A673 (cell line): ENCODE measurements around the gene LRBA. TPM values are rescaled to one million over a fixed set of nuclear protein-coding genes. Genes with fewer than 3 reads are reported as not detected.

Experiments
- BruUV-seq: library from RNA; stranded (reverse); fragments of 400-500 nt; replicated peaks from 2 replicates; lab custom pipeline; 2021; lab: Mats Ljungman, UMichigan
- CTCF ChIA-PET: fragments of 300-600 bp; sonication (Branson Sonifier 250); formaldehyde crosslinking; loops from one replicate; lab custom pipeline; 2022; ENCODE audit warnings: antibody characterized with exemption; lab: Charles Lee
- POLR2A ChIA-PET: fragments of 300-600 bp; sonication (Branson Sonifier 250); formaldehyde crosslinking; loops from one replicate; lab custom pipeline; 2022; ENCODE audit warnings: antibody characterized with exemption; ENCODE audit not compliant: low non-redundant PET; lab: Charles Lee
- DNase-seq: peaks from one replicate; pipeline ENCODE4 v3.0.0-alpha.2; 2015; ENCODE audit warnings: low spot score
- H3K27ac ChIP-seq: fragments of 200-600 bp; sonication (generic); 2 replicates; pipeline ENCODE4 v1.5.1; 2016; ENCODE audit warnings: mixed run types, low read depth, mild to moderate bottlenecking, mixed read lengths, antibody characterized with exemption, low read length; ENCODE audit not compliant: poor library complexity, severe bottlenecking
- H3K27me3 ChIP-seq: fragments of 200-600 bp; sonication (generic); replicated peaks from 2 replicates; pipeline ENCODE4 v1.6.1; 2017; ENCODE audit warnings: mixed run types, low read depth, mild to moderate bottlenecking, mixed read lengths, antibody characterized with exemption, low read length; ENCODE audit not compliant: insufficient read depth, poor library complexity
- H3K36me3 ChIP-seq: fragments of 200-600 bp; sonication (generic); 2 replicates; pipeline ENCODE4 v1.6.1; 2016; ENCODE audit warnings: mixed run types, mild to moderate bottlenecking, mixed read lengths, antibody characterized with exemption, low read length; ENCODE audit not compliant: insufficient read depth, poor library complexity, severe bottlenecking
- H3K4me1 ChIP-seq: fragments of 200-600 bp; sonication (generic); 2 replicates; pipeline ENCODE4 v1.6.1; 2017; ENCODE audit warnings: mixed run types, mild to moderate bottlenecking, mixed read lengths, antibody characterized with exemption, low read length; ENCODE audit not compliant: insufficient read depth, poor library complexity, severe bottlenecking
- H3K4me3 ChIP-seq: fragments of 200-600 bp; sonication (generic); 2 replicates; pipeline ENCODE4 v1.5.1; 2016; ENCODE audit warnings: low read depth, mixed run types, mild to moderate bottlenecking, mixed read lengths, low read length; ENCODE audit not compliant: poor library complexity, severe bottlenecking
- H3K9me3 ChIP-seq: fragments of 200-600 bp; sonication (generic); 2 replicates; pipeline ENCODE4 v1.6.1; 2016; ENCODE audit warnings: mixed run types, low read depth, mild to moderate bottlenecking, mixed read lengths, antibody characterized with exemption, low read length; ENCODE audit not compliant: poor library complexity, severe bottlenecking
- CTCF ChIP-seq: fragments of 300-800, 200-600 bp; sonication (generic); conservative IDR thresholded peaks from 2 replicates; pipeline ENCODE4 v1.5.1; 2017; ENCODE audit warnings: low read depth, mild to moderate bottlenecking, antibody characterized with exemption, low read length, moderate library complexity, mixed read lengths
- EZH2 ChIP-seq: fragments of 200-600 bp; sonication (generic); IDR thresholded peaks from 2 replicates; pipeline ENCODE4 v1.6.1; 2017; ENCODE audit warnings: borderline replicate concordance, low read depth, mild to moderate bottlenecking, mixed read lengths, antibody characterized with exemption, low read length; ENCODE audit not compliant: poor library complexity, severe bottlenecking
- intact Hi-C: fragments of 100-400 bp; cut with micrococcal nuclease; formaldehyde crosslinking; loops from one replicate; pipeline ENCODE4 v1.10.0; 2022; ENCODE audit not compliant: unreplicated experiment
- total RNA-seq: library from RNA; stranded (reverse); gene quantifications from 2 replicates; pipeline ENCODE4 v1.2.3, GENCODE V29; 2021

The LRBA gene
- total RNA-seq, 1 experiment from 2014 or later, result 35.7 TPM

DNA sequence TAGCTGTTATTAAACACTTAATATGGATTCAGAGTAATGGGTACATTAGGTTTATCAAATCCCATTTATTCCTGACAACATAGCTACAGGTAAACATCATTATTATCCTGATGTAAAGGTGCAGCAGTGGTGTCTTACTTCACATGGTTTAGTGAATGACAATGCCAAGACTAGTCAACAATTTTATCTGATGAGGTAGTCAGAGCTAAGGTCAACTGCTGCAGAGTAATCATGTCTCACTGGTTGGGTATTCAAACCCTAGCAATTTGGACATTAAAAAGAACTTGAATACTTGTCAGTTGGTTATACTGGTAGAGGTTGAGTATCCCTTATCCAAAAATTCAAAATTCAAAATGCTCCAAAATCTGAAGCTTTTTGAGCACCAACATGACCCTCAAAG lies 315.5 kb downstream of the LRBA start:
- BruUV-seq, result no TSS peak
- intact Hi-C loops, result no loop called here
- TF ChIP-seq CTCF (no peak), EZH2 (no peak)
- no peak for DNase-seq
- H3K4me3 ChIP-seq, result no peak overlapping the region
- H3K36me3 ChIP-seq, result no peaks in the 10 kb centered on the region
- no peaks in the 10 kb centered on the region for H3K27me3 ChIP-seq
- H3K9me3 ChIP-seq, result no peaks in the 10 kb centered on the region
- H3K4me1 ChIP-seq, result no peaks in the 10 kb centered on the region
- ChIA-PET POLR2A (no interaction called here), CTCF (no interaction called here)
- H3K27ac ChIP-seq, result no peak overlapping the region

GRCh38 chr4:150695162-150695561 lies 319.9 kb downstream of the LRBA start:
- Histone ChIP-seq H3K36me3 (no peaks in the 10 kb centered on the region), H3K9me3 (no peaks in the 10 kb centered on the region), H3K27ac (no peak overlapping the region), H3K27me3 (no peaks in the 10 kb centered on the region), H3K4me1 (no peaks in the 10 kb centered on the region), H3K4me3 (no peak overlapping the region)
- intact Hi-C loops, result no loop called here
- BruUV-seq, result no TSS peak
- ChIA-PET POLR2A (no interaction called here), CTCF (no interaction called here)
- TF ChIP-seq EZH2 (no peak), CTCF (no peak)
- DNase-seq, result no peak

DNA sequence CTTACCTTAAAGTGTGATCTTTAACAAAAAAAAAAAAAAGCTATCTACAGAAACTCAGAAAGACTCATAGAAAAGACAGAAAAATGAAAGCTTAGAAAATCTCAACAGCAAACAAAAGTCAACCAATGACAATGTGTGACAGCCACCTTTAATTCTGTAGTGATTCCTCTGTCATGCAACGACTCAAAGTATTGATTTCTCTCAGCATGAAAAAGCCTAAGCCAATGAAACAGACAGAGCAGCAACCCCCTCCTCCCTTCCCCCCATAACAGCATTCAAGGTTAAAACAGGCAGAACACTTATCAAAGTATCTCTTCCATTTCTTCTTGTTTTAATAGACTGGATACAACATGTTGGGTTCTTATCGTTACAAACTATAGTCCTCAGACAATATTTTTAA lies 320.6 kb downstream of the LRBA start:
- no peaks in the 10 kb centered on the region for H3K9me3 ChIP-seq
- no peaks in the 10 kb centered on the region for H3K36me3 ChIP-seq
- no peak overlapping the region for H3K4me3 ChIP-seq
- H3K27me3 ChIP-seq, result no peaks in the 10 kb centered on the region
- no peak overlapping the region for H3K27ac ChIP-seq
- intact Hi-C loops, result no loop called here
- ChIA-PET POLR2A (no interaction called here), CTCF (no interaction called here)
- DNase-seq, result no peak
- no peaks in the 10 kb centered on the region for H3K4me1 ChIP-seq
- no peak for TF ChIP-seq CTCF
- TF ChIP-seq EZH2, result no peak
- BruUV-seq, result no TSS peak
